NB4 (cell line): ENCODE data around the gene CLMP.

Experiments
- DNase-seq: peaks from one replicate; pipeline ENCODE4 v3.0.0; 2010; ENCODE audit warnings: low read depth
- H3K4me3 ChIP-seq: one replicate; pipeline ENCODE4 v1.5.1; 2011; ENCODE audit warnings: mild to moderate bottlenecking, low read depth, low read length, moderate library complexity
- MAX ChIP-seq: IDR thresholded peaks from 2 replicates; pipeline ENCODE4 v1.6.1; 2011; ENCODE audit warnings: low read depth, low read length
- MYC ChIP-seq: IDR thresholded peaks from 2 replicates; pipeline ENCODE4 v1.6.1; 2011; ENCODE audit warnings: low read depth, low read length
- POLR2A ChIP-seq: IDR thresholded peaks from 2 replicates; pipeline ENCODE4 v1.6.1; 2011; ENCODE audit warnings: mild to moderate bottlenecking; ENCODE audit not compliant: insufficient read length; ENCODE audit errors: extremely low read depth
- TF ChIP-seq, protein P1 (sequence below): IDR thresholded peaks from one replicate; pipeline ENCODE4 v1.5.1; 2012; ENCODE audit warnings: low read depth, low read length

Gene CLMP

DNA sequence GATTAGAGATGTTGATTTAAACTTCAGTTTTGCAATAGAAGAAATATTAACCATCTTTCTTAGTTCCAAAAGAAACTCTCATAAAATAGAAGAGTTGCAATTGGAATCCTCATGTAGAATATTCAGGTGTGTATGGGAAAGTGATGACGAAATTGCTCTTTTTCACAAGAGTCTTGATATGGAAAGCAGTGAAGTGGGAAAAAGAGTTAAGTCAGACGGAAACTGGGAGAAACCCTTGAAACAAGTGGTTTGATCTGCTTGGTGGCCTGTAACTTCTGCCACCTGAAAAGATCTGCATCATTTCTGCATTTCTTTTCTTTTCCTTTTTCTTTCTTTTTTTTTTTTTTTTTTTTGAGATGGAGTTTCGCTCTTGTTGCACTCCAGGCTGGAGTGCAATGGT is 41.8 kb upstream of the CLMP start:
- TF ChIP-seq, protein P1, sequence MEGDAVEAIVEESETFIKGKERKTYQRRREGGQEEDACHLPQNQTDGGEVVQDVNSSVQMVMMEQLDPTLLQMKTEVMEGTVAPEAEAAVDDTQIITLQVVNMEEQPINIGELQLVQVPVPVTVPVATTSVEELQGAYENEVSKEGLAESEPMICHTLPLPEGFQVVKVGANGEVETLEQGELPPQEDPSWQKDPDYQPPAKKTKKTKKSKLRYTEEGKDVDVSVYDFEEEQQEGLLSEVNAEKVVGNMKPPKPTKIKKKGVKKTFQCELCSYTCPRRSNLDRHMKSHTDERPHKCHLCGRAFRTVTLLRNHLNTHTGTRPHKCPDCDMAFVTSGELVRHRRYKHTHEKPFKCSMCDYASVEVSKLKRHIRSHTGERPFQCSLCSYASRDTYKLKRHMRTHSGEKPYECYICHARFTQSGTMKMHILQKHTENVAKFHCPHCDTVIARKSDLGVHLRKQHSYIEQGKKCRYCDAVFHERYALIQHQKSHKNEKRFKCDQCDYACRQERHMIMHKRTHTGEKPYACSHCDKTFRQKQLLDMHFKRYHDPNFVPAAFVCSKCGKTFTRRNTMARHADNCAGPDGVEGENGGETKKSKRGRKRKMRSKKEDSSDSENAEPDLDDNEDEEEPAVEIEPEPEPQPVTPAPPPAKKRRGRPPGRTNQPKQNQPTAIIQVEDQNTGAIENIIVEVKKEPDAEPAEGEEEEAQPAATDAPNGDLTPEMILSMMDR, result no peak
- TF ChIP-seq POLR2A, result no peak
- TF ChIP-seq MAX, result no peak
- TF ChIP-seq MYC, result no peak
- H3K4me3 ChIP-seq, result no peak overlapping the region
- no peak for DNase-seq

DNA sequence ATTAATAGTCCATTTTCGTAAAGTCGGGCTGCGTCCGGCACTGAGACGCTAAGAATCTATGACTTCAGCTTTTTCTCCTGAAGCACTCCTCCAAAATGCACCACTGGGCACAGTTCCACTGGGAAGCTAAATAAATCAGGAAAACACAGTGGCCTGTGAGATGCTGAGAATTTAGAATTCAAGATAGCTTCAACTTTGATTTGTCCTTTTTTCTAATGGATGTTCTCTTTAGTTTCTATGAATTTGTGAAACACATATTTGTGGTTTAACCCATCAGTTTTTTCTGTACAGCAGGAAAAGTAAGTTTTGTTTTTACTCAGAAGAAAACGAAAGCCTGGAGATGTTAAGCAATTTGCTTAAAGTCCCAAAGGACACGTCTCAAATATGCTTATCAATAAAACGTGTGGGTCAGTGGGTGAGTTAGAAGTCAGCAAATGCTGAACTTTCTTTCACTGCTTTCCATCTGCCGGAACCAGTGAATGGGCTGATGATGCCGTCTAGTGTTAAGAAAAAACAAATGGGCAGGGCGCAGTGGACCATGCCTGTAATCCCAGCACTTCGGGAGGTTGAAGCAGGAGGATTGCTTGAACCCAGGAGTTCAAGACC is 40.7 kb upstream of the CLMP start:
- H3K4me3 ChIP-seq, result no peak overlapping the region
- no peak for TF ChIP-seq POLR2A
- TF ChIP-seq MYC, result no peak
- no peak for TF ChIP-seq MAX
- TF ChIP-seq, protein P1, result no peak
- no peak for DNase-seq

- TF ChIP-seq, protein P1, result peak; percentile 51
- no peak for TF ChIP-seq MAX
- H3K4me3 ChIP-seq, result no peak overlapping the region
- peak; percentile 57 for DNase-seq
These were observed 40.1 kb upstream of the CLMP start for GRCh38 chr11:123235117-123235655.

DNA sequence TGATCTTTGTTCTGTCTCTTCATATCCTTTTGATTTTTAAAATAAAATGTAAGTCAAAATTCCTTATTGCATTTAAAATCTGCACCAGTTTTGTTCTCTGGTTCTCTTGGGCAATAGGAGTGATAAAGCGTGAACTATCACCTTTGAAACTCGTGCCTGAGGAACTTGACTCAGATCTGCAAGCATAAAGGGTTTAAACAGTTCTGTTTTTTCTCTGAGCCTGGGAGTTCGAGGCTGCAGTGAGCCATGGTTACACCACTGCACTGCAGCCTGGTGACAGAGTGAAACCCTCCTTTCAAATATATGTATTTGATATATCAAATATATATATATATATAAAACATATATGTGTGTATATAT is 38.9 kb upstream of the CLMP start:
- peak; percentile 22 for DNase-seq
- no peak overlapping the region for H3K4me3 ChIP-seq
- TF ChIP-seq, protein P1, result no peak
- TF ChIP-seq POLR2A (no peak), MAX (no peak), MYC (no peak)

DNA sequence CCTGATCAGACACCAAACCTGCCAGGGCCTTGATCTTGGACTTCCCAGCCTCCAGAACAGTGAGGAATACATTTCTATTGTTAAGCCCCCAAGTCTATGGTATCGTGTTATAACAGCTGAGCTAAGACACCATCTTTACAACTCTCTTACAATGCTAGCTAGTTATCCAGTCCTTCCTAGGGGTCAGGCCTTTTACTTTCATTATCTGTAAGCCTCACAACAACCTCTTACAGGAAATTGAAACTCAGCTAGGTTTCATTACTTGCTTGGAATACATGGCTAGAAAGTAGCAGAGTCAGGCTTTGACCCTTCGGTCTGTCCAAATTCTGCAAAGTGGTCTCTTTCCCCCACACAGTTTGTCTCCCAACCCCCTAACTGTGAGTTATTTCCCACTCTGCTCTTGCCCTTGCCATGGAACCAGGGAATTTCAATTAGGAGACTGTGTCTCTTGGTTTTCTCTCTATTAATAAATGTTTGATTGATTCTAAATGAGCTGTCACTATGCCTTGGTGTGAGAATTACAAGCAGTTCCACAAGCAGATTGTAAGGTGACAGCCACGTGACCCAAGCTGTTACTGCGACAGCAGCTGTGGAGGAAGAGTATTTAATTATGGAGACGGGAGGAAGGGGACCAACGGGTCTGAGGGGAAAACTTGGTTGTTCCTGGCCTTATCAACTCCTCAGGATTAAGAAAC is 38.4 kb upstream of the CLMP start:
- no peak overlapping the region for H3K4me3 ChIP-seq
- TF ChIP-seq MYC (no peak), POLR2A (no peak), MAX (no peak)
- TF ChIP-seq, protein P1, result no peak
- DNase-seq, result no peak
